Measurements from ENCODE around the gene CFAP77. TPM values are rescaled to one million over a fixed set of nuclear protein-coding genes. Genes with fewer than 3 reads are reported as not detected.

Gene CFAP77
- total RNA-seq, 1 donor from 2014 or later, result 1.8 TPM

- Histone ChIP-seq H3K4me2 (no peak overlapping the region), H4K20me1 (ENCODE audit: low read depth) (peaks cover 6% of the 10 kb centered on the region), H3K4me1 (peaks cover 14% of the 10 kb centered on the region), H3K4me3 (no peak overlapping the region), H3K27ac (no peak overlapping the region), H2AFZ (replicated peaks) (no peak overlapping the region), H3K79me2 (ENCODE audit: low read depth) (no peaks in the 10 kb centered on the region), H3K9me3 (ENCODE audit: low read depth) (no peaks in the 10 kb centered on the region), H3K27me3 (no peaks in the 10 kb centered on the region), H3K36me3 (no peaks in the 10 kb centered on the region), H3K9ac (no peak overlapping the region), H3F3A (ENCODE audit: low read depth) (no peaks in the 10 kb centered on the region)
- no peaks in the 10 kb centered on the region for H3K9me3 Mint-ChIP-seq
- TF ChIP-seq EZH2phosphoT487 (IDR thresholded peaks at IDR 0.05), result no peak
- TF ChIP-seq, protein P1, sequence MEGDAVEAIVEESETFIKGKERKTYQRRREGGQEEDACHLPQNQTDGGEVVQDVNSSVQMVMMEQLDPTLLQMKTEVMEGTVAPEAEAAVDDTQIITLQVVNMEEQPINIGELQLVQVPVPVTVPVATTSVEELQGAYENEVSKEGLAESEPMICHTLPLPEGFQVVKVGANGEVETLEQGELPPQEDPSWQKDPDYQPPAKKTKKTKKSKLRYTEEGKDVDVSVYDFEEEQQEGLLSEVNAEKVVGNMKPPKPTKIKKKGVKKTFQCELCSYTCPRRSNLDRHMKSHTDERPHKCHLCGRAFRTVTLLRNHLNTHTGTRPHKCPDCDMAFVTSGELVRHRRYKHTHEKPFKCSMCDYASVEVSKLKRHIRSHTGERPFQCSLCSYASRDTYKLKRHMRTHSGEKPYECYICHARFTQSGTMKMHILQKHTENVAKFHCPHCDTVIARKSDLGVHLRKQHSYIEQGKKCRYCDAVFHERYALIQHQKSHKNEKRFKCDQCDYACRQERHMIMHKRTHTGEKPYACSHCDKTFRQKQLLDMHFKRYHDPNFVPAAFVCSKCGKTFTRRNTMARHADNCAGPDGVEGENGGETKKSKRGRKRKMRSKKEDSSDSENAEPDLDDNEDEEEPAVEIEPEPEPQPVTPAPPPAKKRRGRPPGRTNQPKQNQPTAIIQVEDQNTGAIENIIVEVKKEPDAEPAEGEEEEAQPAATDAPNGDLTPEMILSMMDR (IDR thresholded peaks at IDR 0.05), result no peak
- DNase-seq (ENCODE audit: low spot score), result no peak
- peaks cover 14% of the 10 kb centered on the region for H3K4me1 Mint-ChIP-seq
- H3K27me3 Mint-ChIP-seq (ENCODE audit: insufficient read depth, low read depth), result no peaks in the 10 kb centered on the region
- H3K36me3 Mint-ChIP-seq, result peaks cover 19% of the 10 kb centered on the region
- H3K4me3 Mint-ChIP-seq, result no peak overlapping the region
- no peak overlapping the region for H3K27ac Mint-ChIP-seq
Measured at GRCh38 chr9:132622159-132622558, 212.1 kb downstream of the CFAP77 start.

Small RNA genes within 50 kb of the gene (small RNA-seq; reads per million reads assigned to genes)
- gene RNU5D-2P, result 0.30 reads per million, percentile 25 among the genes with 10 or more reads in this experiment

Other genes with a start within 250 kb of the CFAP77 start
- gene NTNG2, start 248.2 kb upstream of the CFAP77 start, total RNA-seq (ENCODE audit: low replicate concordance), result 1.0 and 1.2 TPM in 2 replicates
- 36.0 and 49.7 TPM in 2 replicates for gene SETX, start 55.2 kb upstream of the CFAP77 start, total RNA-seq (ENCODE audit: low replicate concordance)
- 28.6 and 29.5 TPM in 2 replicates for gene TTF1, start 3.4 kb upstream of the CFAP77 start, total RNA-seq (ENCODE audit: low replicate concordance)
- 1.0 and 3.1 TPM in 2 replicates for gene BARHL1, start 172.4 kb downstream of the CFAP77 start, total RNA-seq (ENCODE audit: low replicate concordance)

All from neural progenitor cell (in vitro differentiated cells).